Measurements from ENCODE around the gene CSNK2A1.

DNA sequence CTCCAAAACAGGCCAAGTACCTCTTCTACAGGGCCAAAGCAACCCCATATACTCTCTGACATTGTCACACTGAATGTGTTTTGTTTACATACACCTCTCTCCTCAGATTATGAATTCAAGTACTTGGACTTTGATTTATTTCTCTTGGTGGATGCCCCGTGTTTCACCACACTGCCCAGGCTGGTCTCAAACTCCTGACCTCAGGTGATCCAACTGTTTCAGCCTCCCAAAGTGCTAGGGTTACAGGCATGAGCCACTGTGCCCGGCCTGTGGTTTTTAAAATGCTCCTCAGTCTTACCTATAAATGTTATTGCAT, 16.1 kb downstream of the CSNK2A1 start:
- TF ChIP-seq, protein P1, sequence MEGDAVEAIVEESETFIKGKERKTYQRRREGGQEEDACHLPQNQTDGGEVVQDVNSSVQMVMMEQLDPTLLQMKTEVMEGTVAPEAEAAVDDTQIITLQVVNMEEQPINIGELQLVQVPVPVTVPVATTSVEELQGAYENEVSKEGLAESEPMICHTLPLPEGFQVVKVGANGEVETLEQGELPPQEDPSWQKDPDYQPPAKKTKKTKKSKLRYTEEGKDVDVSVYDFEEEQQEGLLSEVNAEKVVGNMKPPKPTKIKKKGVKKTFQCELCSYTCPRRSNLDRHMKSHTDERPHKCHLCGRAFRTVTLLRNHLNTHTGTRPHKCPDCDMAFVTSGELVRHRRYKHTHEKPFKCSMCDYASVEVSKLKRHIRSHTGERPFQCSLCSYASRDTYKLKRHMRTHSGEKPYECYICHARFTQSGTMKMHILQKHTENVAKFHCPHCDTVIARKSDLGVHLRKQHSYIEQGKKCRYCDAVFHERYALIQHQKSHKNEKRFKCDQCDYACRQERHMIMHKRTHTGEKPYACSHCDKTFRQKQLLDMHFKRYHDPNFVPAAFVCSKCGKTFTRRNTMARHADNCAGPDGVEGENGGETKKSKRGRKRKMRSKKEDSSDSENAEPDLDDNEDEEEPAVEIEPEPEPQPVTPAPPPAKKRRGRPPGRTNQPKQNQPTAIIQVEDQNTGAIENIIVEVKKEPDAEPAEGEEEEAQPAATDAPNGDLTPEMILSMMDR (IDR thresholded peaks at IDR 0.05), result no peak
- TF ChIP-seq POLR2A (IDR thresholded peaks at IDR 0.05), result no peak
